OCI-LY3 (cell line): ENCODE results near the gene EHD2.
A peak's percentile ranks its signal among the peaks of the same experiment; 100 is the strongest.

Experiments used
- H2AFZ ChIP-seq: fragments of 200-600, 300-600 bp; shearing (Covaris generic); 2 replicates; pipeline ENCODE4 v1.6.0; 2014; ENCODE audit warnings: antibody characterized with exemption, low read depth, low read length
- H3K27ac ChIP-seq: fragments of 200-600, 300-600 bp; sonication (generic); 2 replicates; pipeline ENCODE4 v1.5.1; 2014; ENCODE audit warnings: mild to moderate bottlenecking, low read length, moderate library complexity, mixed read lengths
- H3K27me3 ChIP-seq: fragments of 200-600, 300-600 bp; sonication (generic); 2 replicates; pipeline ENCODE4 v1.6.1; 2014; ENCODE audit warnings: low read depth, low read length, mixed read lengths
- H3K36me3 ChIP-seq: fragments of 200-600, 300-600 bp; sonication (generic); replicated peaks from 2 replicates; pipeline ENCODE3; 2014; ENCODE audit warnings: low read depth, low read length, mixed read lengths
- H3K4me1 ChIP-seq: fragments of 300-600, 200-600 bp; sonication (generic); 2 replicates; pipeline ENCODE4 v1.6.1; 2014; ENCODE audit warnings: low read length, mixed read lengths
- H3K4me2 ChIP-seq: fragments of 200-600, 300-600 bp; sonication (generic); 2 replicates; pipeline ENCODE4 v1.6.1; 2014; ENCODE audit warnings: low read length, mixed read lengths
- H3K4me3 ChIP-seq: fragments of 300-600, 200-600 bp; sonication (generic); 2 replicates; pipeline ENCODE4 v1.5.1; 2014; ENCODE audit warnings: antibody characterized with exemption, mild to moderate bottlenecking, low read length, moderate library complexity
- H3K79me2 ChIP-seq: fragments of 300-600, 200-600 bp; shearing (Covaris generic); 2 replicates; pipeline ENCODE4 v1.6.1; 2014; ENCODE audit warnings: mild to moderate bottlenecking, low read length, mixed read lengths
- H3K9ac ChIP-seq: fragments of 300-600, 200-600 bp; shearing (Covaris generic); 2 replicates; pipeline ENCODE4 v1.6.0; 2014; ENCODE audit warnings: mild to moderate bottlenecking, low read length, moderate library complexity
- H3K9me3 ChIP-seq: fragments of 200-600, 300-600 bp; shearing (Covaris generic); 2 replicates; pipeline ENCODE4 v1.6.1; 2014; ENCODE audit warnings: low read length, mixed read lengths; ENCODE audit not compliant: insufficient read depth
- H4K20me1 ChIP-seq: fragments of 200-600, 300-600 bp; sonication (generic); 2 replicates; pipeline ENCODE4 v1.6.1; 2016; ENCODE audit warnings: low read length, mixed read lengths; ENCODE audit not compliant: insufficient read depth
- EZH2phosphoT487 ChIP-seq: fragments of 200-600 bp; shearing (Covaris generic); IDR thresholded peaks from 2 replicates; pipeline ENCODE4 v1.6.1; 2018; ENCODE audit warnings: antibody characterized with exemption, mixed run types, low read depth
- TF ChIP-seq, protein P1 (sequence below): fragments of 200-600, 300-600 bp; sonication (generic); IDR thresholded peaks from 2 replicates; pipeline ENCODE4 v1.5.1; 2014; ENCODE audit warnings: antibody characterized with exemption, low read length, low read depth

The EHD2 gene

DNA sequence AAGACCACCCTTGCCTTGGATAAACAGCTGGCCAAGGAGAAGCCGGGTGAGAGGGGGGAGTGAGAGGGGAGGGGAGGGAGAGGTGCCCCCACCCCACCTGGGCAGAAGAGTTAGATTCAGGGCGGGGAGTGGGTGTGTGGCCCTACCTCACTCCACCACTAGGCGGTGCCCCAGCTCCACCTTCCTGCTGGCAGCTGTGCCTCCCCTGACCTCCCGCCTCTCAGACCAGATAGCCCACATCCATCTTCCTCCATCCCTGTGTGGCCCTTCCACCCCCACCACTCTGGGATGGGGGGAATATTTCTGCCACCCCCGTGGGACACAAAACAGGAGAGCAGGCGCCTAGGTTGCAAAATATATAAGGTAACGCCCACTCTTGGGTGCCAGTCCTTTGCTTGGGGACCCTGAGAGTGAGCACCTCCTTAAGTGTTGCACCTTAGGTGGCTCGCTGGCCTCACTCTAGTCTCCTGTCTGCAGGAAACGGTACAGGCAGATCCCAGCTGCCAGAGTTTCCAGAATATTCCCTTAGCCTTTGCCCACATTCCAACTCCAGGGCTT lies 13.8 kb upstream of the EHD2 start:
- Histone ChIP-seq H3K4me1 (peaks cover 3% of the 10 kb centered on the region; the same call in 1 of the 2 replicates), H3K27me3 (no peaks in the 10 kb centered on the region), H3K4me3 (no peak overlapping the region), H3K36me3 (peaks cover 11% of the 10 kb centered on the region), H3K4me2 (no peak overlapping the region), H3K79me2 (no peaks in the 10 kb centered on the region), H3K9ac (no peak overlapping the region), H2AFZ (no peak overlapping the region), H4K20me1 (no peaks in the 10 kb centered on the region), H3K27ac (no peak overlapping the region), H3K9me3 (no peaks in the 10 kb centered on the region)
- no peak for TF ChIP-seq EZH2phosphoT487
- TF ChIP-seq, protein P1, sequence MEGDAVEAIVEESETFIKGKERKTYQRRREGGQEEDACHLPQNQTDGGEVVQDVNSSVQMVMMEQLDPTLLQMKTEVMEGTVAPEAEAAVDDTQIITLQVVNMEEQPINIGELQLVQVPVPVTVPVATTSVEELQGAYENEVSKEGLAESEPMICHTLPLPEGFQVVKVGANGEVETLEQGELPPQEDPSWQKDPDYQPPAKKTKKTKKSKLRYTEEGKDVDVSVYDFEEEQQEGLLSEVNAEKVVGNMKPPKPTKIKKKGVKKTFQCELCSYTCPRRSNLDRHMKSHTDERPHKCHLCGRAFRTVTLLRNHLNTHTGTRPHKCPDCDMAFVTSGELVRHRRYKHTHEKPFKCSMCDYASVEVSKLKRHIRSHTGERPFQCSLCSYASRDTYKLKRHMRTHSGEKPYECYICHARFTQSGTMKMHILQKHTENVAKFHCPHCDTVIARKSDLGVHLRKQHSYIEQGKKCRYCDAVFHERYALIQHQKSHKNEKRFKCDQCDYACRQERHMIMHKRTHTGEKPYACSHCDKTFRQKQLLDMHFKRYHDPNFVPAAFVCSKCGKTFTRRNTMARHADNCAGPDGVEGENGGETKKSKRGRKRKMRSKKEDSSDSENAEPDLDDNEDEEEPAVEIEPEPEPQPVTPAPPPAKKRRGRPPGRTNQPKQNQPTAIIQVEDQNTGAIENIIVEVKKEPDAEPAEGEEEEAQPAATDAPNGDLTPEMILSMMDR: peak; percentile 87

- peaks cover 3% of the 10 kb centered on the region; the same call in 1 of the 2 replicates for H3K4me1 ChIP-seq
- H3K36me3 ChIP-seq: peaks cover 11% of the 10 kb centered on the region
- H3K27ac ChIP-seq: no peak overlapping the region
- no peak overlapping the region for H3K4me3 ChIP-seq
- no peak overlapping the region for H3K4me2 ChIP-seq
- H2AFZ ChIP-seq: no peak overlapping the region
- no peaks in the 10 kb centered on the region for H3K79me2 ChIP-seq
- no peaks in the 10 kb centered on the region for H4K20me1 ChIP-seq
- no peak overlapping the region for H3K9ac ChIP-seq
- TF ChIP-seq EZH2phosphoT487: no peak
- TF ChIP-seq, protein P1: no peak
- no peaks in the 10 kb centered on the region for H3K27me3 ChIP-seq
- no peaks in the 10 kb centered on the region for H3K9me3 ChIP-seq
Measured at GRCh38 chr19:47700934-47701716, 12.1 kb upstream of the EHD2 start.

- Histone ChIP-seq H3K4me3 (no peak overlapping the region), H3K27ac (no peak overlapping the region), H3K4me2 (no peak overlapping the region), H4K20me1 (no peaks in the 10 kb centered on the region), H2AFZ (no peak overlapping the region), H3K4me1 (peaks cover 3% of the 10 kb centered on the region; the same call in 1 of the 2 replicates), H3K9ac (no peak overlapping the region), H3K36me3 (peaks cover 11% of the 10 kb centered on the region), H3K27me3 (no peaks in the 10 kb centered on the region), H3K79me2 (no peaks in the 10 kb centered on the region), H3K9me3 (no peaks in the 10 kb centered on the region)
- TF ChIP-seq EZH2phosphoT487: no peak
- TF ChIP-seq, protein P1: no peak
Measured at GRCh38 chr19:47701717-47702552, 11.3 kb upstream of the EHD2 start.

- no peak for TF ChIP-seq EZH2phosphoT487
- TF ChIP-seq, protein P1: no peak
- H3K4me3 ChIP-seq: no peak overlapping the region
- no peaks in the 10 kb centered on the region for H3K9me3 ChIP-seq
- H3K4me1 ChIP-seq: peaks cover 3% of the 10 kb centered on the region; the same call in 1 of the 2 replicates
- H3K4me2 ChIP-seq: no peak overlapping the region
- no peak overlapping the region for H3K9ac ChIP-seq
- H4K20me1 ChIP-seq: no peaks in the 10 kb centered on the region
- H2AFZ ChIP-seq: no peak overlapping the region
- peaks cover 11% of the 10 kb centered on the region for H3K36me3 ChIP-seq
- no peaks in the 10 kb centered on the region for H3K27me3 ChIP-seq
- no peaks in the 10 kb centered on the region for H3K79me2 ChIP-seq
- no peak overlapping the region for H3K27ac ChIP-seq
Measured at GRCh38 chr19:47702671-47703070, 10.6 kb upstream of the EHD2 start.
